Left hindlimb (tissue), 1 donor: Measurements from ENCODE around the gene ACACA.
A peak's percentile ranks its signal among the peaks of the same experiment; 100 is the strongest.

Experiments used
- DNase-seq: peaks from one replicate; pipeline ENCODE4 v3.0.0-alpha.2; 2018

The ACACA gene

DNA sequence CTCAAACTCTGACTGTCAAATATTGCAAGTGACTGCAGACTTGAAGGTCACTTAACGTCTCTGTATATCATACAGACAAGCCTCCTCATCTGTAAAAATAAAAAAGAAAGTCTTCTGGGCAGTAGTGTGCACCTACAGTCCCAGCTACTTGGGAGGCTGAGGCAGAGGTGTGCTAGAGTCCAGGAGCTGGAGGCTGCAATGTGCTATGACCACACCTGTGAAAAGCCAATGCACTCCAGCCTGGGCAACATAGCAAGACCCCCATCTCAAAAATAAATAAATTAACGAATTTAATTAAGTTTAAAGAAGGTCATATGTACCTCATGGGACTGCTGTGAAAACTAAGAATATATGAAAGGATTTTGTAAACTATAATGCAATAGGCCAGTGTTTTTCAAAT lies 65.8 kb downstream of the ACACA start:
- DNase-seq, result no peak

DNA sequence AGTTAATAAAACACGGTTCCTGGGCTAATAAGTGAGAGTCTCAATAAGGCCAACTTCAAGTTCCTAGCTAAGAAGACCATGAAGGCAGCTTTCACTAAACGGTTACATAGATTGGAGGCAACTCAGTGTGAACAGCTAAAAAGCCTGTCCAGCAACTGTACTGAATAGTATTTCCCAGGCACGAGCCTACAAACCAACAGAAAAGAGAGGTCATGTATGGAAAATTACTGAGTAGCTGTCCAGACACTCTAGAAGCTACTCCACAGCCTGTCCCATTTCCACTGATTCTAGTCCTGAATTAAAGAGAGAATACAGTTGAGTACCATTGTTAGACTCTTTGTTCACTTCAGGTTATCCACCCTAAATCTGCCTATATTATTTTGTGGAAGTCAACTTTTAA lies 67.3 kb downstream of the ACACA start:
- DNase-seq, result no peak

DNA sequence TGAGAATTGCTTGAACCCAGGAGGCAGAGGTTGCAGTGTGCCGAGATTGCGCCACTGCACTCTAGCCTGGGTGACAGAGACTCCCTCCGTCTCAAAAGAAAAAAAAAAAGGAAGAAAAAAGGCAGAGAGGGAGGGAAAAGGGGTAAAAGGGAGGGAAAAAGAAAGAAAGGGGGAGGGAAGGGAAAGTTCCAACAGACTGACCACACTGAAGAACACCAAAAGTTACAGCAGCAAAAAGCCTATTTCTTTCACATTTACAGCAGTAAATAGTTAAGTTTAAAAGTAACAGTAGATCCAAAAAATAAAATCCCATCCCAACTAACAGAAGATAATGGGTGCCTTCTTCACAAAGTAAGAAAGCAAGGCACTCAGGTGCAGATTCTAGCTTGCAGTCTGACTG lies 67.8 kb downstream of the ACACA start:
- no peak for DNase-seq

DNA sequence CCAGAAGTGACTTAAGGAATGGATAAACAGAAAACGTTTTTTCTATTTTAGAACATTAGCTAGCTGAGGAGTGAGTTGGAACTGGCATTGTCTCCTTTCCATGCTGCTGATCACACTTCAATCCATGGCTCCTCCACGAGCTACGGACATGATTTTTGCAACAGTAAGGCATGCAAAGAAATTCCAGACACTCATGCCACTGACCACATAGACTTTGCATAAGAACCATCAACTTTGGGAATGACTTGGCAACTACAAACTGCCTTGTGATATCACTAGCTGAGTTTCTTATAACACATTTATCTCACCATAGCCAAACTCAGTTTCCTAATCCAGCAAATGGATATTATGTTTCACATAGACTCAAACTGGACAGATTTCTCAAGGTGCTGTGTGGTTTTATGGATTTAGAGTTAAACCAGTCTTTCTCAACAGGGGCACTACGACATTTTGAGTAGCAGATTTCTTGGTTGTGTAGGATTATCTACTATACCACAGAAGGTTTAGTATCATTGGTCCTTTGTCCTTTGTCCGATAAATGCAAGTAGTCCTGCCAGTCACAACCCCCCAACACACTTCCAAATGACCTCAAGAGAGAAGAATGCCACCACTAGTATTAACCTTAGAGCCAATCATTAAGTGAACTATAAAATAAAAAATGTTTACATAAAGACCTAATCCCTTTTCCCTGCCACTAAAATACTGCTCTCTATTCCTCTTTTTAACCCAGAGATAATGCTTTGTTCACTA lies 79.1 kb downstream of the ACACA start:
- no peak for DNase-seq

DNA sequence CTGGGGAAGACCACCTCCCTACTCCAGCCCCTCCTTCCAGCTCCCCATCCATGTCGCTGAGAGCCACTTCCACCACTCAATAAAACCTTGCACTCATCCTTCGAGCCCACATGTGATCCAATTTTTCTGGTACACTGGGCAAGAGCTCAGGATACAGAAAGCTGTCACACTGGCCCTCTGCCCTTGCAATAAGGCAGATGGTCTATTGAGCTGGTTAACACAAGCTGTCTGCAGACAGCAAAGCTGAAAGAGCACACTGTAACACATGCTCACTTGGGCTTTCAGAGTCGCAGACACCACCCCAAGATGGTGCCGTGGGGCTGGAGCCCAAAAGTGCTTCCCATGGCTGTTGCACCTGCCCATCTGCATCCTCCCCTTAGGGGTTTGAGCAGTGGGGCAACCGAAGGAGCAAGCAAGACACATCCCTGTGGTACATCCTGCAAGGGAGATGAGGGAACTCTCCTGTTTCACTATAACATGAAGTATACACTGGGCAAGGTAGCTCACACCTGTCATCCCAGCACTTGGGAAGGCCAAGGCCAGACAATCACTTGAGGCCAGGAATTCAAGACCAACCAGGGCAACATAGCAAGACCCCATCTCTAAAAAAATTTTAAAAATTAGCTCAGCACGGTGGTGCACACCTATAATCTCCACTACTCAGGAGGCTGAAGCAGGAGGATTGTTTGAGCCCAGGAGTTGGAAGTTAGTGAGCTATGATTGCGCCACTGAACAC lies 83.6 kb downstream of the ACACA start:
- no peak for DNase-seq

DNA sequence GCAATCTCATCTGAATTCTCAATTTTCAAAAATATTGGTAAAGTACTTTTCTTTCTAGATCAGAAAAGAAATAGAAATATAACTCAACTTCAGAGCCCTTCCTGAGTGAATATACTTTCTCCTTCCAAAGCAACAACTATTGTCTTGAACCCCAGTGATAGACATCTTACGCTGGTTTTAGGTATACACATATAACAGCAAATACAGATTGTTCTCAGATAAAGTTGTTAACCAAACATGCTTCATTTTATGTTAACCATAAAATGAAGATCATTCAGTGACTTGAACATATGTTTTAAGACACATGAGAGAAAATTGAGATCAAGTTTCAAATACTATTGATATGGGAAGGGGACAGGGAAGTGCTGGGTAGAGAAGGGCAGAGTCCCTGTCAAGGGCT lies 84.5 kb downstream of the ACACA start:
- DNase-seq, result no peak

DNA sequence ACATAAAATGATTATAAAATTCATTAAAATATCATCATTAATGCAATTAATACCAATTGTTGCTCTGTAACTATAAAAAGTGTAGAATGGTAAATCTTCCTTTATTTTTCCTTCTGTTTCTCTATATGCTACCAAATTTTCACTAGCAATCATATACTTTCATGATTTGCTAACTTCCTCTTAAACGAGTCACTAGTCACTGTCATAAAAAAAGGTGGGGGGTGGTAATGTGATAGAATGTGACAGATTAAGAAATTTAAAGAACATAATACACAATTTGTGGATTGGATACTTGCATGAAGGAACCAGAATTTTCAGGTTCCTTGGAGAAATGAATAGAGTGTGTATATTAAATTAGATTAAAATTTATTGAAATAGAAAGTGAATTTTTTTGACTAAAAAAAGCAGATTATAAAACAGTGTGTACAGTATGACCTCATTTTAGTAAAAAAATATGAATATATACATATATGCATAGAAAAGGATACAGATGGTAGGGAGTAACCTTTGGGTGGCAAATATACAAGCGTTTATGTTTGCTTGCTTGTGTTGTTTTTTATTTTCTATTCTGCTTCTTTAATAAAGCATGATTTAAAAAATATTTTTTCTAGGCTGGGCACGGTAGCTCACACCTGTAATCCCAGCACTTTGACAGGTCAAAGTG lies 87.6 kb downstream of the ACACA start:
- no peak for DNase-seq

DNA sequence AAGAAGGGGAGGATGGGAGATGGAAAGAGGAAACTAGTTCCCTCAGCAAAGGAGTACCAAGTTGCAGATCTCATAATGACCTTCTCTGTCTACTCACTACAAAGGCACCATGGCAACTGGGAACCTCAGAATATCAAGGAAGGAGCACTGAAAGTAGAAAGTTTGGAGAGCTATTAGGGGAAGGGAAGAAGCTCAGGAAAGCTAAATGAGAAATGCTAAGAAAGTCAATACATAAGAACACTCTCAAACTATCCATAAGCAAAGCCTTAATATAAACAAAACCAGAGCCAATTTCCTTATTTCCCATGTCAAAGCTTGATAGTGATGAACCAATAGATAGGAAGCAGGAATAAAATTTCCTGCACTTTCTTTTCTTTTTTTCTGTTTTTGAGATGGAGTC lies 88.8 kb downstream of the ACACA start:
- no peak for DNase-seq

DNA sequence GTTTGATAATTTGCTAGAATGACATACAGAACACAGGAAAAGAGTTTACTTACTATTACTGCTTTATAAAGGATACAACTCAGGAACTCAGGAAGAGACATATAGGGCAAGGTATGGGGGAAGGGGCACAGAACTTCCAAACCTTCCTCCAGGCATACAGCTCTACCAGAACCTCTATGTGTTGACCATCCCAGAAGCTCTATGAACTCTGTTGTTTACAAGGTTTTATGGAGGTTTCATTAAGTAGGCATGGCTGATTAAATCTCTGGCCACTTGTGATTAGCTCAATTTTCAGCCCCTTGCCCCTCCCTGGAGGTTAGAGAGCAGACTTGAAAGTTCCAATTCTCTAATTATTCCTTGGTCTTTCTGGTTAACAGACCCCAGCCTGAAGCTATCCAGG lies 91.0 kb downstream of the ACACA start:
- DNase-seq, result no peak

DNA sequence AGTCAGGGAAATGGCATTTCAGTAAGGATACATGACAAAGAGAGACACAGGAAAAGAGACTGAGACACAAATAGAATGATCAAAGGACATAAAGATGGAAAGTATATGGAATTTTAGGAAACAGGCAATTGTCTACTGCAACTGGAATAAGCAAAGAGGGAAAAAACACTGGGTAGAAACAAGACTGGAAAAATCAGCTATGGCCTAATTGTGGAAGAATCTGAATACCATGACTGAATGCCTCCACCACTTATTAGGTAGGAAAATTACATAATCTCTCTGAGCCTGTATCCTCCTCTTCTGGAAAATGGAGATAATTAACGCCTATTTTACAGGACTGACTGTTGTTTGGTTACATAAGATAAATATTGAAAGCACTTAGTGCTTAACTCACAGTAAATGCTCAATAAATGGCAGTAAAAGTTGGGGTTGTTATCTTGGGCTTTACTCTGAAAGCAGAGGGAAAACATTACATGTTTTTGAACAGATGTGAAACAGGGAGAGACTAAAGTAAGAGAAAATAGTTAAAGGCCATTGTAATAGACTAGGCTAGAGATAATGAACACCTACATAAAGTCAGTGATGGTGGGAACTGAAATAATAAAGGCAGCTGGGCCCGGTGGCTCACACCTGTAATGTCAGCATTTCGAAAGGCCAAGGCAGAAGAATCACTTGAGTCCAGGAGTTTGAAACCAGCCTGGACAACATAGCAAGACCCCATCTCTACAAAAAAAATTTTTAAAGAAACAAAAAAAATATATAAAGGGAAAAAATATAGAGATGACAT lies 94.3 kb downstream of the ACACA start:
- no peak for DNase-seq

DNA sequence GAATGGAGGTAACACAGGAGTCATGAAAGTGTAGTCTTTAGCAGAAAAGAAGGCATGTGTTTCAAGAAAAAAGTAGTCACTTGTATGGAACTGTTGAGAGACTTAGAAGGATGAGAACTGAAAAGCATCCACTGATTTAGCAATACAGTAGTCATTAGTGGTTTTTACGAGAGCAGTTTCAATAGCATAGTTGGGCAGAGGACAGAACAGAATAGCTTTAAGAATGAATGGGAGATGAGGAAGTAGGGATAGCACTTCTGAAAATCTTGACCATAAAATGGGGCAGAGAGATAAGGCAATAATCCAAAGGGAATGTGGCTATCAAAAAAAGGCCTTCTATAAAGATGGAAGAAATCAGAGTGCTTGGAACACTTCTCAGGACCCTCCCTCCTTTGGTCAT lies 95.7 kb downstream of the ACACA start:
- no peak for DNase-seq

DNA sequence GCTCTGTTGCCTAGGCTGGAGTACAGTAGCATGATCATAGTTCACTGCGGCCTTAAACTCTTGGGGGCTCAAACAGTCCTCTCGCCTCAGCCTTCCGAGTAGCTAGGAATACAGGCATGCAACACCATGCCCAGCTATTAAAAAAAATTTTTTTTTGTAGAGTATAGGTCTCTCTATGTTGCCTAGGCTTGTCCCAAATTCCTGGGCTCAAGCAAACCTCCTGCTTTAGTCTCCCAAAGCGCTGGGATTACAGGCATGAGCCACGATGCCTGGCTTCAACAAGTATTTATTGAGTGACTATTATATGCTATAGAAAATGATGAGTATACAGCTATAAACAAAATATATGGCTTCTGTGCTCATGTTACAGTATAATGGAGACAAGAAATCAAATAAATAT lies 97.6 kb downstream of the ACACA start:
- no peak for DNase-seq

DNA sequence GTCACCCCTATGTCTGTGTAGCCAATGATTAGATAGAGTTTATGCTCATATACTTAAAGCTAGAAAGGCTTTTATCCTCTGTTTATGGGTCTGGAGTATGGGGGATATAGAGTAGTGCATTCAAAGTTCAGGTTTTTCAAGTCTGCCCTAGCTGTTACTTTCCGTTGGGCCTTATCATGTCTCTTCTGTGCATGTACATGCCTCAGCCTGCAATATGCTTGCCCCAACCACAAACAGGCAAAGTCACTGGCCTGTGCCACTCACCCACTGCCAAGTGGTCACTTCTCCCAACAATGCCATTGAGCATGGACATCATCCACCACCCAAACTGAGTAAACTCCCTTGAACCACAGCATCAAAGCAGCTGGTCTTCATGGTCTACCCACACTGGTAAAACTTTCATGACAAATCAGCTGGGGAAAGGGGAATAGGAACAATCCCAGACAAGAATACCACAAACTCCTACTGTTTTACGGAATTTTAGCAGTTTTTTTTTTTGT lies 101.2 kb downstream of the ACACA start:
- peak; percentile 27 for DNase-seq

DNA sequence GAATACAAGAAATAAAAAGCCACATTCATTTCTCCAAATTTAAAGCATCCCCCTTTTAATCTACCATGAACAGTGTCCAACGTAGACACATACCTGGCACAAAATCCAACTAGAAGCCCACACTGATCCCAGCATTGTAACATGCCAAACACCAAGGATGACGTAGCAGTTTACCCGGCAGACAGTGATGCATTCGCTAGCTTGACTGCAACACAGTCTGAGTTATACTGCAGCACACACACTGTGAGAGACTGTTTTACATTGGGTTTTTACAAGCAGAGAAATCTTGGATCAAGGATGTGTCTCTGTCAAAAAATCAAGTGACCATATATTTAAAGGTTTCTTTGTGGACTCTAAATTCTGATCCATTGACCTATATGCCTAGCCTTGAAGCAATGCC lies 105.3 kb downstream of the ACACA start:
- no peak for DNase-seq

DNA sequence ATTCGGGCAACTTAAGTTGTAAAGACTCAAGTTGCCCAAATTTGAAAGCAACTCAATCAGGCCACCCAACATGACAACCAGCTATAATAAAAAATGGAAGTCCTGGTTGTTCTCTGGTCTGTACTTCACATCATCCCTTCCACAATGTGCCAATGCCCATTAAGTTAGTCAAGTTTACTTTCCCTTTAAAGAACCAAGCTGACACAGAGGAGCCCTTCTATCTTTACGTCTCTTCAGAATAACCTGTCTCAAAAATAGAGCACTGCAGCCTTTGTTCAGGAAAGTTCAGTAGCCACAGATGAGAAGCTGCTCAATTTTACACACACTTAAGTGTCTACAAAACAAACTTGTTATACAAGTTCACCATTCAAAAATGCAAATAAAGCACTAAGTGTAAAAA lies 106.0 kb downstream of the ACACA start:
- DNase-seq, result no peak

DNA sequence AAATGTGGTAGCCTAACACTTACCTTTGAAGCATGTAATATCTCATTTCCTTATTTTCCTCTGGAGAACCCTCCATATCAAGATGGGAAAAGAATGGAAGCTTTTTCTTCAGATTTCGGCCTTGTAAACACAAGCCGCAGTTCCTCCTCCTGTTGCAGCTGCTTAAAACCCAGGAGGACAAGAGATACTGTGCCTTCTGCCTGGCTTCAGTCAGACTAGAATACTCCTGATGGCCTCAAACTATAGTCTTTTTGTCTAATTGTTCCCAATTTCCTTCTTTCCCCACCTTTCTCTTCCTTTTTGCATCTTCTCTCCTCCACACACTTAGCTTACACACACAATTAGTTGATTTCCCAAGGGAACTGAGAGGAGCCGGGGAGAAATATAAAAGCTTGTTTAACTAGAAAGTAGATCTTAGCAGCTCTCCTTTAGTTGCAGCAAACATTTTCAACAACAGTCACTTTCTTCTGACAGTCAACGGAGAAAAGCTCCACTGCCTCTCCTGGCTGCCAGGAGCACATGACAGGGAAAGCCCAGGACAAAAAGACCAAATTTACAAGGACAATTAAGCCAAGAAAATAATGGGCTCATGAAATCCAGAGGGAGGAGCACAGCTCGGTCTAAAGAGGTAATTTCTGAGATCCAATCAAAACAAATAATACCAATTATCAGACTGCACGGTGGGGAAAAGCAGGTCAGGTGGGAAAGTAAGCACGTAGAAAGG lies 107.2 kb downstream of the ACACA start:
- DNase-seq, result no peak

DNA sequence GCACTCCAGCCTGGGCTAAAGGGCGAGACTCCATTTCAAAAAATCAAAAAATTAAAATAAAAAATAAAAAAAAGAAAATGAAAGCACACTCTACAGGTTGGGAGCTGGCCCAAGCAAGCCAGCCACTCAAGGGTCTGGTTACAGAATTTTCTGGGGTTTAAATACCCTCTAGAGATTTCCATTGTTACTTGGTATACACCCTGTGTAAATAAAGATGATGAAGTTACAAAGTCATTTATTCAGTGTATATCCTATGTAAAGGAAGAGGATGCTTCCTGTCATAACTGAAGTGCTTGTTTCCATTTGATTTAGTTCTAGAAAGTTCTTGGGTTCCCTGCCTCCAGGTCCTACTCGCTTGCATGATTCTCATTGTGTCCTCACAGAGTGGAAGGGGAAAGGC lies 110.7 kb downstream of the ACACA start:
- no peak for DNase-seq

DNA sequence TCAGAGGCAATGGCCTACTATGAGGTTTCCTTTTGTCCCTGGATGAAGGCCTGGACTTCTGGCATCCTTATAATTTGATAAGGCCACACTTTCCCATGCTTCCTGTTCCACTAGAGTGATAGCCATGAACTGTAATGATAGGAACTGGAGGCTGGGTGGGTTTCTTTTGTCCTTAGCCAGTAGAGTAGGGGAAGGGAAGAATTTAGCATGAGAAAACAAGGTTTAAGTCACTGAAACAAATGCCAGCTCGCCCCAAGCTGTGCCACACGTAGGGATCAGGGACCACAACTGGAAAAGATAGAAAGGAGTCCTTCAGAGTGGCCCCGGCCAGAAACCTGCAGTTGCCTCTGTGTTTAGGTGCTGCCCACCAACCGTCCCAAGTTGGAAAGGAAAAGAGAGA lies 111.7 kb downstream of the ACACA start:
- no peak for DNase-seq

DNA sequence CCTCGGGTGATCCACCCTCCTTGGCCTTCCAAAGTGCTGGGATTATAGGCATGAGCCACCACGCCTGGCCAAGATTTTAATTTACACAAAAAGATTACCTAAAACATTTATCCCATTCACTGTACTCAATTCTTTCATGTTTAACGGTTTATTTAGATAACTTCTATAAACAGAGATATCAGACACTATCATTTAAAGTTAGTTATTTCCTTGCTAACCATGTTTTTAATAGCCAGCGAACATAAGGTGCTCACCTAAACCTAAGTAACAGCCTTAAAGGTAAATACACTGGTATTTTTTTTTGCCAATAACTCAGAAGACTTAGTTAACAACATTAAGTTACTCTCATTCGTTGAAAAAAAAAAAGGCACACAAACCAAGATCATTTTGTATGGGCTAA lies 112.9 kb downstream of the ACACA start:
- no peak for DNase-seq

DNA sequence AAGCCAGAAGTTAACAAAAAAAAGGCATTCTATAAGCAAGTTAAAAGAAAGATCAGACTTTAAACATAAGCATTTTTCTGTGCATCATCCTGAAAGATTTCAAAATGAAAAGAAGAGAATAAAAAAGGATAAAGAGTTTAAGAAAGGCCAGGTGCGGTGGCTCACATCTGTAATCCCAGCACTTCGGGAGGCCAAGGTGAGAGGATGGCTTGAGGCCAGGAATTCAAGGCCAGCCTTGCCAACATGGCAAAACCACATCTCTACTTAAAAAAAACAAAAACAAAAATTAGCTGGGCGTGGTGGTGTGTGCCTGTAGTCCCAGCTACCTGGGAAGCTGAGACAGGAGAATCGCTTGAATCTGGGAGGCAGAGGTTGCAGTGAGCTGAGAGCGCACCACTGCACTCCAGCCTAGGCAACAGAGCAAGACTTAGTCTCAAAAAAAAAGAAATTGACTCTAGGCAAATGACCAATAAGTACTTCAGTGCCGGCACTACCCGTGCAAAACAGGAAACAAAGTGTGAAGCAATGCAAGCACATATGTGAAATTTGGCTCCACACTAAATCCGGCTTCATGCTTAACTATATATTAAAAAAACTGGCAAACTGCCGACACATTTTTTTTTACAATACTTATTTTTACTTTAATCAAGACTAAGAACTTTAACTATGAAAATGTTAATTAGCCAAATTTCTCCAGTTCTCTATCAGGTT lies 114.1 kb downstream of the ACACA start:
- DNase-seq, result no peak

DNA sequence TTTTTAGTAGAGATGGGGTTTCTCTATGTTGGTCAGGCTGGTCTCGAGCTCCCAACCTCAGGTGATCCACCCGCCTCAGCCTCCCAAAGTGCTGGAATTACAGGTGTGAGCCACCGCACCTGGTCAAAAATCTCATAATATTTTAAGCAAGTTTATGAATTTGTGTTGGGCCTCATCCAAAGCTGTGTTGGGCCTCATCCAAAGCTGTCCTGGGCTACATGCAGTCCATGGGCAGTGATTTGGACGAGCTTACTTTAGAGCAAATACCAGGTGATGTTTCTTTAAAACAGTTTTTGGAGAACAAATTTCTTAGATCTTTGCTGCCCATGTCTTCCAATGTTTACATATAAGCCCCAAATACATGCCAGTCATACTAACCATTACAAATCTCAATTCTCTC lies 115.3 kb downstream of the ACACA start:
- DNase-seq, result no peak

DNA sequence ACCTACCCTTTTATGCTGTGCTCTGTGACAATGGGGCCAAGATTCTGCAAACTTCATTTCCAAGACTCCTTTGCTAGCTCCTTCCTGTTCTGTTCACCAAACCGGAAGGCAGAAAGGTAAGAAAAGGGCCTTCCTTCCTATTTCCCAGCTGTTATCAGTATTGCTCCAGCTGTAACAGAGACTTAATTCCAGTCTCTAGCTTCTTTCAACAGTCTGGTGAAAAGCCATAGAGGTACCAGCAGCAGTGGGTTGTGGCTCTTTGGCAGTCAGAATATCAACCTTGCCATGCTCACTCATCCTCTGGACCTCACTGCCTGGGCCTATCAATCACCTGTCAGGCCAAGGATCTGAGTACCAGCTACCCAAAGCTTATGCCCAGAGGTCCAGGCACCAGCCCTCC lies 120.2 kb downstream of the ACACA start:
- no peak for DNase-seq
